SKM-1 (cell line): Measurements from ENCODE around the gene MNT.
A peak's percentile ranks its signal among the peaks of the same experiment; 100 is the strongest.

Source experiments
- DNase-seq: peaks from one replicate; lab custom pipeline; 2025; ENCODE audit not compliant: unreplicated experiment; lab: John Stamatoyannopoulos, UW

The MNT gene

GRCh38 chr17:2396568-2397246 is 4.2 kb downstream of the MNT start:
- DNase-seq: peak; percentile 70

GRCh38 chr17:2396192-2396567 is 4.7 kb downstream of the MNT start:
- no peak for DNase-seq

- no peak for DNase-seq
Measured at GRCh38 chr17:2395258-2396181, 5.3 kb downstream of the MNT start.

DNA sequence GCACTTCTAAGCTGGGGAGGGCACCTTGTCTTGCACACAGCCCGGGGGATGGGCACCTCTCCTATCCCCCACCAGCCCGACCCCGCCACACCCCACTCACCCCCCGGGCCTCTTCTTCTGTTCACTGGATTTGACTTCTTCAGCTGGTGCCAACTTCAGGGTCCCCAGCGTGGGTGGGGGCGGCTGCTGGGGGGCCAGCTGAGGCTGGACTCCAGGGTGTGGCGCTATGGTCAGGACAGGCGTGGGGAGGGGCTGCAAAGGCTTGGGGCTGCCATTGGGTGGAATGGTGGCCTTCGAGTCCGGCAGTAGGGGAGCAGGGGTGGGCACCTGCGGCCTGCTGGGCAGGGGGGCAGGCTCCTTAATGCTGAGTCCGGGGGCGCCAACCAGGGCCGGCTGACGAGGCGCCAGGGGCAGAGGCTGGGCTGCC is 6.1 kb downstream of the MNT start:
- DNase-seq: no peak

GRCh38 chr17:2393954-2394749 is 6.7 kb downstream of the MNT start:
- no peak for DNase-seq

GRCh38 chr17:2393174-2393953 is 7.5 kb downstream of the MNT start:
- peak; percentile 11 for DNase-seq

DNA sequence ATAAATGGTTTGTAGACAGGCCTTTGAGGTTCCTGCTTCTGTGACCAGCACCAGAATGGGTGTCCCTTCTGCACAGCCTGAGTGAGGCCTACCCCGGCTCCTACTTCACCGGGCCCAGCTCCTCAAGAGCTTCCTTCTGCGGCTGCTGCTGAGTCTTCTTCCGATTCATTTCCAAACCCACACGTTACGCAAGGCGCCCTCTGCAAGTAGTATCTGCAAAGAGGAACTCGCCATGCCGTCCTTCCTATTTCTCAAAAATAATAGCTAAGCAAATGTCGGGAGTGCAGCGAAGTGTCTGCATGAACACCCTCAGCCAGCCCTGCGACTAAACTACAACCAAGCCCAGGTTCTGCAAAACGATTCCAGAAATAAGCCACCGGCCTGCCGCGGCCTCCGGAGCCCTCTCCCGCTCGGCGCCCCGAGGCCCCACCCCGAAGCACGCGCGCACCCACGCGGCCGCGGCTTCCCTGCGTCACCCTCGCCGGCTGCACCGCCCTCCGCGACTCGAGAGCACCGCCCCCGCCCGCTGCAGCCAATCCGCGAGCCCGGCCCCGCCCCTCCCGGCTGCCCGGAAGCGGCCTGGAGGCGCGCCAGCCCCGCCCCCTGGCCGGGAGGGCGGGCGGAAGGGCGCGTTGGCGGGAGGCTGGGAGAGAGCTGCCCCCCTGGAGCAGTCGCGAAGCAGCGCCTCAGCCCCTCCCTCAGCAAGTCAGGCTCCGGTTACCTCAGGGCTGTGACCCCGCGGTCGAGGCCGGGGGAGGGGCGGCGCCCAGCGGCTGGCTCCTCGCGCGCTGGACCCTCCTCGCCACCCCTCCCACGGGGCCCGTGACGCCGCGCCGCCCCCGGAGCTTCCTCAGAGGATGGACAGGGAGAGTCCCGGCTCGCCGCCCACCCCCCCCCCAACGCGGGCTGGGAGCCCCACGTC is 8.3 kb downstream of the MNT start:
- DNase-seq: peak; percentile 55

GRCh38 chr17:2391597-2392251 is 9.1 kb downstream of the MNT start:
- no peak for DNase-seq

DNA sequence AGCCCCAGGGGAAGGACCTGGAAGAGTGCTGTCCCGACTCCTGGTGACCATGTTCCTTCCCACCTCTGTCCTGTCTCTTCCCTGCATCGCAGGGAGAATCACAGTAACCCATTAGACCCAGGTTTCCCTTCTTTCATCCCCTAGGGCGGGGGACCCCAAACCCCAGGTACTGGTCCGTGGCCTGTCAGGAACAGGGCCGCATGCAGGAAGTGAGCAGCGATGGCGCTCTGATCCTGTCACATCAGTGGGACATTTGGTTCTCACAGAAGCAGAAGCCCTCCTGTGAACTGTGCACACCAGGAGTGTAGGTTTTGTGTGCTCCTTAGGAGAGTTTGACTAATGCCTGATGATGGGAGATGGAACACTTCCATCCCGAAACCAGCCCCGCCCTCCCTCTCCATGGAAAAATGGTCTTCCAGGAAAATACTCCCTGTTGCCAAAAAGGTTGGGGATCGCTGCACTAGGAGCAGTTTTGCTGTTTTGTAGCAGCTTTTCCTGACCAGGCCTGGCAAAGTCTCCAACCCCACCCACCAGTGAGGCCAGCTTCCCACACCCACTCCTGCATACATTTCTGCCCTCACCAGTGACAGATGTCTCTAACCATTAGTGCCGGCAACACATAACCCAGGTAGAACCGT is 10.5 kb downstream of the MNT start:
- DNase-seq: no peak

DNA sequence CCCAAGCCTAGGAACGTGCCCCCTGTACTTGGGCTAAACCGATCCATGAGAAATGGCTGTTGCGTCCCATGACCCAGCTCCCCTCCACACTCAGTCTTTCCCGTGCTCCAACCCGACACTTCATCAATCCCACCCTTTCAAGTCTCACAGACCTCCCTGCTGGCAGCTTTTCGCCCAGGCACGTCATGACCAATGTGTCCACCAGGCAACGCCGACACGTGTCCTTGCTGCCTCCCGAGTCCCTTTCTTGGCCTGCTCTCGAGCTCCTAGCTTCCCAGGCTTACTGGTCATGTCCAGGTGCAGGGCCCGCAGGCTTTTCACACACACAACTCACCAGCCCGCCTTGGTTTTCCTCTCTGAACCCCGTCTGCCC is 12.2 kb downstream of the MNT start:
- DNase-seq: no peak

DNA sequence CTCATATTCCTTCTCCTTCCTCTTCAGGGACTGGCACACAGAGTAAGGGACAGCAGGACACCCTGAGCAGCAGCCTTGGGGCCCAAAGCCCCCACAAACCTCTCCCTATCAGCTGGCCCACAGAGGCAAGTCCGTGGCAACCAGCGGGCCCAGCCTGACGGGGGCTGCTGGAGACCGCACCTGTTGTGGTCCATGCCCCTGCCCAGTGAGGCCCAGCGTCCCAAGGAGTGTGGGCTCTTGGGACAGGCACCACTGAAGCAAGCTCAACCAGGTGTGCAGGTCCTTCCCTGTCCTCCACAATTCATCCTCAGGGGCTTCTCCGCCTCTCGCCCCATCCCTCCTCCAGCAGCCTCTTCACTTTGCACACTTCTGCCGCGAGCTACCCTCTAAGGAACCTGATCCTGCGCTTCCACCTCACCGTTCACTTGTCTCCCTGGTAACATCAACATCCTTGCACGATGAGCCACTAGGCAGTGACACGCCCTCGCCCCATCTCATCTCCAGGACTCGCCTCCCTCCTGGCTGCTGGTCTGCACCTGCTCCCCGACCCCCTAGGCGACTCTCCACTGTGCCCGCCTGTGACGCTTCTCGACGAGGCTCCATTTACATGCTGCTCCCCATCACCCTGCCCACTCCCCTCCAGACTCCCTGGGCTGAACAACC is 12.7 kb downstream of the MNT start:
- no peak for DNase-seq

DNA sequence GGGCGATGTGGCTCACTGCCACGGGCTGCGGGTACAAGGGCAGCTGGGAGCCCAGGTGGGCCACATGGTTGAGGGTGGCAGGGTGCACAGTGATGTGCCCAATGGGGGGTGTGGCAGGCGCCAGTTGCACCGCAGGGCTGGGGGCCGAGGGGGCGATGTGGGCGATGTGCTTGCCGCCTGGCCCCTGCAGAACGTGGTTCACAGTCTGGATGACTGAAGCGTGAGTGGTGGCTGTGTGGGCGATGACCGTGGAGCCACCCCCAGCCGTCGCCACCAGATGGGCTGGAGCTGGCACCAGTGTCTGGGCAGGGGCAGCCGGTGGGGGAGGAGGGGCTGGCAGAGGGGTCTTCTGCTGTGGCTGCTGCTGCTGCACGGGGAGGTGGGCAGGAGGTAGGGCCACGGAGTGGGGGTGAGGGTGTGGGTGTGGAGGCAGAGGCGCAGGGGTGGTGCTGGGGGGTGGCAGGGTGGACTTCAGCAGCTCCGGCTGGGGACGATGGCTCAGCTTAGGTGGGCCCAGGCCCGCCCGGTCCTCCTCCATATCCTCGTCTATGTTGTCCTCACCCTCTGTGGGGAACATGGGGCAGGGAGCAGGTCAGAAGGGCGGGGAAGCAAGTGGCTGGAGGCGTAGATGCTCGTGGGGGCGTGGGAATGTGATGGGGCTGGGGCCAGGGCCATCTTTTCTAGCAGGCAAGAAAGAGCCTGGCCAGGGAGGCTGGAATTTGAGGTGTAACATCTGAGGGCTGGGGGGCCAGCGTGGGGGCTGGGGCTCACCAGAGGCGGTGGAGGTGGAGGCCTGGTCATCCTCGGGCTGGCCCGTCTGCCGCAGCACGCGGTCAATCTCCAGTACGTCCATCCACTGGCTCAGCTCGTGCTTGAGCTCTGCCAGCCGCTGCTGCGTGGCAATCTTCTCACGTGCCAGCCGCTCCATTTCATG is 13.5 kb downstream of the MNT start:
- no peak for DNase-seq

GRCh38 chr17:2386400-2387085 is 14.3 kb downstream of the MNT start:
- DNase-seq: no peak

DNA sequence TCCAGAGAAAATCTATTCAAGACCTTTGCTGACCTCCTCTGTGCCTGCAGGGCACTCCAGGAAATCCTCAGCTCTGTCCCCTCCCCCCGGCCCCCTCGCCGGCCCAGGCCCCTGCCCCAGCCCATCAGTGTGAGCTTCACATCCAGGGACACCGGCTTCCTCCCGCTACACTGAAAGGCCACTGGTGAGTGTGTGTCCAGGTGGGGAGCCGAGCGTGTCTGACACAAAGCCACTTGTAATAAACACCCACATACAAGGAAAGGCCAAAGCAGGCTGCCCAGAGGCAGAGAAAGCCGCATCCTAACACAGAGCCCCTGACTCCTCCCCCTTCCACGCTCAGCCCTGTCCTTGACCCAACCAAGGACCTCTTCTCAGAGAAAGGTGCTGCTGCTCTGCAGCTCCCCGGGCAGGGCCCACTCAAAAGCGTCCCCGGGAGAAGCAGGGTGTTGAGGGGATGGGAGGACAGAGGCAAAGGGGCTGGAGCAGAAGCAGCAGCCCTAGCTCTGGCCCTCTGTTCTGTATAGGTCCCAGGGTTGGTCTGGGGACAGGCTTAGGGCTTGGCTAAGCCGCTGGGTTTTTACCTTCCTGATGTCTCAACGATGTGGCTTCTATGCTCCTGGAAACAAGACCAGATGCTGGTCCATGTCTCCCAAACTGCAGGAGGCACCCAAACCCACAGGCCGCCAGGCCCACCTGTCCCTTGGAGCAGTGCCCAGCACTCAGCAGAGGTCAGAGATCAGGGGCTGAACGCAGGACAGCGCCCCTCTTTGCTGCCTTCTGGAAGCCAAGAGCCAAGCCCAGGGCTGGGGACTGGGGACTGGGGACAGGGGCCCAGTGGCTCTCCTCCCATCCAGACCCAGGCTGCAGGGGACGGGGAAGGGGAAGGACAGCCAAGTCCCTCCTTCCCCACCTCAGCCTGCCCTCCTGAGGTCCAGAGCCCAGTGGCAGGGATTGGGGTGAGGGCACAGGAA is 15.3 kb downstream of the MNT start:
- no peak for DNase-seq

GRCh38 chr17:2384439-2385127 is 16.3 kb downstream of the MNT start:
- no peak for DNase-seq
